HCT116 (cell line): ENCODE data around the gene CSF2RB. TPM values are rescaled to one million over a fixed set of nuclear protein-coding genes. Genes with fewer than 3 reads are reported as not detected.

Experiments
- ATAC-seq: fragments of 200-7000 bp; cut with Tn5 transposase; 2 replicates; pipeline ENCODE4 v1.9.1; 2020; ENCODE audit warnings: mild to moderate bottlenecking, moderate library complexity
- BruUV-seq: library from RNA; stranded (reverse); fragments of 400-500 nt; replicated peaks from 2 replicates; lab custom pipeline; 2021; lab: Mats Ljungman, UMichigan
- CTCF ChIA-PET: fragments of 300-600 bp; sonication (Branson Sonifier 250); formaldehyde crosslinking; loops from one replicate; lab custom pipeline; 2021; ENCODE audit warnings: antibody characterized with exemption; lab: Charles Lee
- POLR2A ChIA-PET: fragments of 300-600, 350-600 bp; sonication (Branson Sonifier 250); formaldehyde crosslinking; loops from one replicate; lab custom pipeline; 2021; ENCODE audit warnings: antibody characterized with exemption; lab: Charles Lee
- RAD21 ChIA-PET, 2 experiments: fragments of 300-600 bp; sonication (Branson Sonifier 250); formaldehyde crosslinking; loops; one replicate each; lab custom pipeline; 2023; ENCODE audit warnings: low total read pairs in 2 of 2; ENCODE audit not compliant: uncharacterized antibody in 2 of 2, unreplicated experiment in 2 of 2, low non-redundant PET in 1 of 2; lab: Charles Lee
- DNase-seq: peaks from one replicate; pipeline ENCODE4 v3.0.0-alpha.2; 2010; ENCODE audit warnings: low read depth, low spot score
- H2AFZ ChIP-seq: fragments of 200-600 bp; shearing (Covaris generic), sonication (generic); 2 replicates; pipeline ENCODE4 v1.6.1; 2017; ENCODE audit warnings: low read depth, mixed run types, mixed read lengths, antibody characterized with exemption, low read length; ENCODE audit not compliant: poor library complexity, severe bottlenecking
- H3K27ac ChIP-seq: 2 replicates; pipeline ENCODE4 v1.5.1; 2012; ENCODE audit warnings: low read depth, low read length
- H3K27me3 ChIP-seq: fragments of 200-600 bp; sonication (generic); 2 replicates; pipeline ENCODE4 v1.6.1; 2016; ENCODE audit warnings: mixed run types, low read length, mixed read lengths; ENCODE audit not compliant: insufficient read depth
- H3K36me3 ChIP-seq, 2 experiments: fragments of 200-500 bp in 1 of 2; fragments of 200-600 bp in 1 of 2; sonication (Bioruptor generic) in 1 of 2; sonication (generic) in 1 of 2; 2 replicates each; pipeline versions ENCODE4 v1.5.1 to v1.6.1; 2014 to 2016; ENCODE audit warnings: low read length in 2 of 2, inconsistent platforms in 1 of 2, mixed read lengths in 1 of 2, mixed run types in 1 of 2; ENCODE audit not compliant: insufficient read depth in 2 of 2, control insufficient read depth in 1 of 2
- H3K4me1 ChIP-seq, 2 experiments: fragments of 200-600 bp in 1 of 2; sonication (generic) in 1 of 2; 2 replicates each; pipeline versions ENCODE4 v1.5.1 to v1.6.1; 2012 to 2017; ENCODE audit warnings: low read length in 2 of 2, inconsistent platforms in 1 of 2, mild to moderate bottlenecking in 1 of 2, mixed read lengths in 1 of 2, mixed run types in 1 of 2, moderate library complexity in 1 of 2; ENCODE audit not compliant: insufficient read depth in 2 of 2, control insufficient read depth in 1 of 2
- H3K4me2 ChIP-seq: fragments of 200-600 bp; sonication (generic); 2 replicates; pipeline ENCODE4 v1.6.1; 2017; ENCODE audit warnings: mixed run types, low read length, mixed read lengths
- H3K4me3 ChIP-seq, 2 experiments: fragments of 200-600 bp in 1 of 2; sonication (generic) in 1 of 2; replicated peaks in 1 of 2; 2 replicates each; pipeline ENCODE4 v1.5.1; 2011 to 2016; ENCODE audit warnings: low read length in 2 of 2, control low read depth in 1 of 2, low read depth in 1 of 2, mild to moderate bottlenecking in 1 of 2, mixed read lengths in 1 of 2, mixed run types in 1 of 2
- H3K79me2 ChIP-seq: fragments of 200-600 bp; sonication (generic); 2 replicates; pipeline ENCODE4 v1.6.1; 2017; ENCODE audit warnings: mild to moderate bottlenecking, mixed run types, low read length, moderate library complexity, mixed read lengths; ENCODE audit not compliant: insufficient read depth
- H3K9ac ChIP-seq: fragments of 200-600 bp; sonication (generic); 2 replicates; pipeline ENCODE4 v1.6.1; 2016; ENCODE audit warnings: low read length, mixed read lengths
- H3K9me2 ChIP-seq: fragments of 200-600 bp; sonication (generic), shearing (Covaris generic); 2 replicates; pipeline ENCODE4 v1.6.1; 2017; ENCODE audit warnings: mixed run types, mild to moderate bottlenecking, moderate library complexity; ENCODE audit not compliant: insufficient read depth
- H3K9me3 ChIP-seq, 2 experiments: fragments of 200-500 bp in 1 of 2; fragments of 200-600 bp in 1 of 2; sonication (Bioruptor generic) in 1 of 2; sonication (generic) in 1 of 2; 2 replicates each; pipeline ENCODE4 v1.6.1; 2014 to 2017; ENCODE audit warnings: low read length in 2 of 2, mixed read lengths in 2 of 2, inconsistent platforms in 1 of 2, low read depth in 1 of 2, mild to moderate bottlenecking in 1 of 2, mixed run types in 1 of 2, moderate library complexity in 1 of 2; ENCODE audit not compliant: control insufficient read depth in 1 of 2, insufficient read depth in 1 of 2
- H4K20me1 ChIP-seq: fragments of 200-600 bp; sonication (generic), shearing (Covaris generic); 2 replicates; pipeline ENCODE4 v1.6.1; 2017; ENCODE audit warnings: mixed run types, mild to moderate bottlenecking, moderate library complexity; ENCODE audit not compliant: insufficient read depth
- CEBPB ChIP-seq: IDR thresholded peaks from 2 replicates; pipeline ENCODE4 v1.6.1; 2012; ENCODE audit warnings: low read depth
- EZH2phosphoT487 ChIP-seq: fragments of 200-600 bp; IDR thresholded peaks from 2 replicates; pipeline ENCODE4 v1.6.1; 2018; ENCODE audit warnings: antibody characterized with exemption, borderline replicate concordance
- JUND ChIP-seq: IDR thresholded peaks from 2 replicates; pipeline ENCODE4 v1.6.1; 2012
- POLR2A ChIP-seq: IDR thresholded peaks from 2 replicates; pipeline ENCODE4 v1.7.0; 2011; ENCODE audit warnings: borderline replicate concordance; ENCODE audit not compliant: insufficient read depth, insufficient read length; ENCODE audit errors: extremely low read depth
- SP1 ChIP-seq: IDR thresholded peaks from 2 replicates; pipeline ENCODE4 v1.6.1; 2012; ENCODE audit warnings: low read depth
- ZBTB33 ChIP-seq: IDR thresholded peaks from 2 replicates; pipeline ENCODE4 v1.6.1; 2011; ENCODE audit warnings: mild to moderate bottlenecking, low read length, moderate library complexity; ENCODE audit not compliant: insufficient replicate concordance; ENCODE audit errors: extremely low read depth
- intact Hi-C: fragments of 100-400 bp; cut with micrococcal nuclease; formaldehyde crosslinking; loops from 2 replicates; pipeline ENCODE4 v1.10.0; 2022
- total RNA-seq: library from RNA; stranded (reverse); gene quantifications from one replicate; pipeline ENCODE4 v1.2.1, GENCODE V29; 2021; ENCODE audit not compliant: unreplicated experiment
- TF ChIP-seq, protein P1 (sequence below): IDR thresholded peaks from 2 replicates; pipeline ENCODE4 v1.6.1; 2012

CSF2RB gene
- total RNA-seq, 1 experiment from 2014 or later: 0.10 TPM

DNA sequence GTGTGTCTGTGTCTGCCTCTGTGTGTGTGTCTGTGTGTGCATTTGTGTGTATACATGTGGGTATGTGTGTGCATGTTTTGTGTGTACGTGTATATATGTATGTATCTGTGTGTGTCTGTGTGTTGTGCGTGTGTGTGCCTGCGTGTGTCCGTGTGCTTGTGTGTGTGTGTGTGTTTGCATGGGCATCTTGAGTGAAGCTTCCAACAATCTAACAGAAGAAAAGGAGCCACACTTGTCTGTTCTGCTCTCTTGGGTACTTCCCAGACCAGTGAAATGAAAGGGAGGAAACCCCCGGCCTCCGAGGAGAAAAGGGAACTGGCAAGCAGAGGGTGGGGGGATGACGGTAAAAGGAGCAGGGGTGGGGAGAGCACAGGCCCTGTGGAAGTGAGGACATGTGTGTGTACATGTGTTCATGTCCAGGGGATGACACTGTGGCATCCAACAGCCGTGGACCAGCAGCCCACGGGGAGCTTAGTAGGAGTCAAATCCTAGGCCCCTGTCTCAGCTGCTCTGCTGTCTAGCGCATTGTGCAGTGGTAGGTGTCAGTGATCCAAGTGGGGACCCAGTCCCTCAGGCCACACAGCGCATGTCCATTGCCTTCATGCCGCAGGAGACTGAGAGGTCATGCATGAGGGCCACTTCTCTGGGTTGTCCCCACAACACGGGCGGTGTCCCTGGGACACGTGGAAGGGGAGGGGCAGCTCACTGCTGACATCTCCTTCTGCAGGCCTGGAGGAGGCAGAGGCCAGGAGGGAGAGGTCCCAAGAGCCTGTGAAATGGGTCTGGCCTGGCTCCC is 8.1 kb downstream of the CSF2RB start:
- ChIA-PET RAD21 (no interaction called here), POLR2A (no interaction called here), CTCF (no interaction called here)
- H3K4me3 ChIP-seq: no peak overlapping the region
- intact Hi-C loops: no loop called here
- H3K79me2 ChIP-seq: no peaks in the 10 kb centered on the region
- H3K36me3 ChIP-seq: no peaks in the 10 kb centered on the region
- H3K27ac ChIP-seq: no peak overlapping the region
- no peak overlapping the region for H3K9ac ChIP-seq
- no peak overlapping the region for H3K4me2 ChIP-seq
- H2AFZ ChIP-seq: no peak overlapping the region
- no peak for DNase-seq
- BruUV-seq: no TSS peak
- peaks cover 17% of the 10 kb centered on the region; the same call in 1 of the 2 replicates for H3K27me3 ChIP-seq
- no peaks in the 10 kb centered on the region for H3K9me3 ChIP-seq
- TF ChIP-seq EZH2phosphoT487 (no peak), JUND (no peak), POLR2A (no peak), ZBTB33 (no peak), SP1 (no peak), CEBPB (no peak)
- TF ChIP-seq, protein P1, sequence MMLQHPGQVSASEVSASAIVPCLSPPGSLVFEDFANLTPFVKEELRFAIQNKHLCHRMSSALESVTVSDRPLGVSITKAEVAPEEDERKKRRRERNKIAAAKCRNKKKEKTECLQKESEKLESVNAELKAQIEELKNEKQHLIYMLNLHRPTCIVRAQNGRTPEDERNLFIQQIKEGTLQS: no peak
- TF ChIP-seq, all 23 proteins: peak for 0
- H3K9me2 ChIP-seq: no peaks in the 10 kb centered on the region
- peaks cover 0 to 7% of the 10 kb centered on the region in 2 experiments; a peak in 2 of 4 replicates for H3K4me1 ChIP-seq
- no peak for ATAC-seq
- H4K20me1 ChIP-seq: no peaks in the 10 kb centered on the region
